Hematopoietic multipotent progenitor cell treated with erythropoietin and hydrocortisone succinate and interleukin-3 and kit ligand, for 8 days (in vitro differentiated cells): ENCODE measurements around the gene KIF16B.

Source experiments
- DNase-seq: peaks from one replicate; pipeline ENCODE4 v3.0.0-alpha.2; 2015

Gene KIF16B

GRCh38 chr20:16424780-16425179 lies 148.5 kb downstream of the KIF16B start:
- no peak for DNase-seq

- DNase-seq: no peak
These were observed 149.7 kb downstream of the KIF16B start for GRCh38 chr20:16423311-16424212.

- DNase-seq: no peak
These were observed 154.0 kb downstream of the KIF16B start for GRCh38 chr20:16419138-16419715.

- no peak for DNase-seq
These were observed 154.6 kb downstream of the KIF16B start for GRCh38 chr20:16418616-16419015.

GRCh38 chr20:16417001-16417400 lies 156.2 kb downstream of the KIF16B start:
- no peak for DNase-seq

- no peak for DNase-seq
These were observed 157.9 kb downstream of the KIF16B start for GRCh38 chr20:16415071-16416053.

- no peak for DNase-seq
These were observed 160.3 kb downstream of the KIF16B start for GRCh38 chr20:16412906-16413305.

- peak; percentile 66 for DNase-seq
These were observed 161.9 kb downstream of the KIF16B start for GRCh38 chr20:16411361-16411760.

GRCh38 chr20:16410626-16411025 lies 162.6 kb downstream of the KIF16B start:
- DNase-seq: no peak

GRCh38 chr20:16408981-16409380 lies 164.3 kb downstream of the KIF16B start:
- DNase-seq: no peak

GRCh38 chr20:16407251-16408067 lies 165.8 kb downstream of the KIF16B start:
- no peak for DNase-seq

GRCh38 chr20:16405254-16405653 lies 168.0 kb downstream of the KIF16B start:
- no peak for DNase-seq

GRCh38 chr20:16404640-16405039 lies 168.6 kb downstream of the KIF16B start:
- DNase-seq: no peak

GRCh38 chr20:16404171-16404570 lies 169.1 kb downstream of the KIF16B start:
- DNase-seq: no peak

GRCh38 chr20:16400234-16400633 lies 173.0 kb downstream of the KIF16B start:
- no peak for DNase-seq

GRCh38 chr20:16399801-16400200 lies 173.4 kb downstream of the KIF16B start:
- no peak for DNase-seq

GRCh38 chr20:16397086-16397485 lies 176.2 kb downstream of the KIF16B start:
- DNase-seq: no peak

GRCh38 chr20:16395366-16395765 lies 177.9 kb downstream of the KIF16B start:
- DNase-seq: no peak

GRCh38 chr20:16394784-16395183 lies 178.5 kb downstream of the KIF16B start:
- DNase-seq: no peak

GRCh38 chr20:16393836-16394235 lies 179.4 kb downstream of the KIF16B start:
- DNase-seq: no peak

- DNase-seq: no peak
These were observed 180.0 kb downstream of the KIF16B start for GRCh38 chr20:16393297-16393696.

GRCh38 chr20:16392346-16392745 lies 180.9 kb downstream of the KIF16B start:
- DNase-seq: no peak
